PFSK-1 (cell line): ENCODE results near the gene UBALD2.

ENCODE experiments used
- FOXP2 ChIP-seq: optimal IDR thresholded peaks from 2 replicates; pipeline ENCODE3; 2011; ENCODE audit warnings: borderline replicate concordance, control low read depth, inconsistent platforms; ENCODE audit not compliant: insufficient read depth; ENCODE audit errors: extremely low read length, extremely low read depth
- POLR2AphosphoS5 ChIP-seq: IDR thresholded peaks from 2 replicates; pipeline ENCODE4 v1.6.1; 2012; ENCODE audit warnings: low read depth, mild to moderate bottlenecking, control low read depth, low read length, moderate library complexity
- SIN3A ChIP-seq: IDR thresholded peaks from 2 replicates; pipeline ENCODE4 v1.6.1; 2012; ENCODE audit warnings: mild to moderate bottlenecking, low read length, moderate library complexity, borderline replicate concordance; ENCODE audit not compliant: insufficient read depth
- TAF1 ChIP-seq: IDR thresholded peaks from 2 replicates; pipeline ENCODE4 v1.6.1; 2012; ENCODE audit warnings: low read length, control low read depth, borderline replicate concordance; ENCODE audit not compliant: insufficient read depth
- TF ChIP-seq, protein P1 (sequence below), 2 experiments: IDR thresholded peaks; 2 replicates each; pipeline versions ENCODE4 v1.6.1 to v1.8.0; 2011 to 2012; ENCODE audit warnings: low read depth in 2 of 2, low read length in 2 of 2, control low read depth in 1 of 2, inconsistent platforms in 1 of 2, mild to moderate bottlenecking in 1 of 2, moderate library complexity in 1 of 2; ENCODE audit not compliant: insufficient read depth in 1 of 2

The UBALD2 gene

GRCh38 chr17:76312735-76313134 lies 47.6 kb downstream of the UBALD2 start:
- TF ChIP-seq POLR2AphosphoS5 (no peak), TAF1 (no peak), SIN3A (no peak), FOXP2 (no peak)
- TF ChIP-seq, protein P1, sequence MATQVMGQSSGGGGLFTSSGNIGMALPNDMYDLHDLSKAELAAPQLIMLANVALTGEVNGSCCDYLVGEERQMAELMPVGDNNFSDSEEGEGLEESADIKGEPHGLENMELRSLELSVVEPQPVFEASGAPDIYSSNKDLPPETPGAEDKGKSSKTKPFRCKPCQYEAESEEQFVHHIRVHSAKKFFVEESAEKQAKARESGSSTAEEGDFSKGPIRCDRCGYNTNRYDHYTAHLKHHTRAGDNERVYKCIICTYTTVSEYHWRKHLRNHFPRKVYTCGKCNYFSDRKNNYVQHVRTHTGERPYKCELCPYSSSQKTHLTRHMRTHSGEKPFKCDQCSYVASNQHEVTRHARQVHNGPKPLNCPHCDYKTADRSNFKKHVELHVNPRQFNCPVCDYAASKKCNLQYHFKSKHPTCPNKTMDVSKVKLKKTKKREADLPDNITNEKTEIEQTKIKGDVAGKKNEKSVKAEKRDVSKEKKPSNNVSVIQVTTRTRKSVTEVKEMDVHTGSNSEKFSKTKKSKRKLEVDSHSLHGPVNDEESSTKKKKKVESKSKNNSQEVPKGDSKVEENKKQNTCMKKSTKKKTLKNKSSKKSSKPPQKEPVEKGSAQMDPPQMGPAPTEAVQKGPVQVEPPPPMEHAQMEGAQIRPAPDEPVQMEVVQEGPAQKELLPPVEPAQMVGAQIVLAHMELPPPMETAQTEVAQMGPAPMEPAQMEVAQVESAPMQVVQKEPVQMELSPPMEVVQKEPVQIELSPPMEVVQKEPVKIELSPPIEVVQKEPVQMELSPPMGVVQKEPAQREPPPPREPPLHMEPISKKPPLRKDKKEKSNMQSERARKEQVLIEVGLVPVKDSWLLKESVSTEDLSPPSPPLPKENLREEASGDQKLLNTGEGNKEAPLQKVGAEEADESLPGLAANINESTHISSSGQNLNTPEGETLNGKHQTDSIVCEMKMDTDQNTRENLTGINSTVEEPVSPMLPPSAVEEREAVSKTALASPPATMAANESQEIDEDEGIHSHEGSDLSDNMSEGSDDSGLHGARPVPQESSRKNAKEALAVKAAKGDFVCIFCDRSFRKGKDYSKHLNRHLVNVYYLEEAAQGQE (IDR thresholded peaks at IDR 0.05; ENCODE audit: insufficient read depth in 1 of 2, low read depth in 2 of 2, low read length in 2 of 2): no peak

GRCh38 chr17:76314392-76315227 lies 49.5 kb downstream of the UBALD2 start:
- no peak for TF ChIP-seq POLR2AphosphoS5
- no peak for TF ChIP-seq TAF1
- TF ChIP-seq, protein P1 (IDR thresholded peaks at IDR 0.05; ENCODE audit: insufficient read depth in 1 of 2, low read depth in 2 of 2, low read length in 2 of 2): no peak
- no peak for TF ChIP-seq SIN3A
- no peak for TF ChIP-seq FOXP2

DNA sequence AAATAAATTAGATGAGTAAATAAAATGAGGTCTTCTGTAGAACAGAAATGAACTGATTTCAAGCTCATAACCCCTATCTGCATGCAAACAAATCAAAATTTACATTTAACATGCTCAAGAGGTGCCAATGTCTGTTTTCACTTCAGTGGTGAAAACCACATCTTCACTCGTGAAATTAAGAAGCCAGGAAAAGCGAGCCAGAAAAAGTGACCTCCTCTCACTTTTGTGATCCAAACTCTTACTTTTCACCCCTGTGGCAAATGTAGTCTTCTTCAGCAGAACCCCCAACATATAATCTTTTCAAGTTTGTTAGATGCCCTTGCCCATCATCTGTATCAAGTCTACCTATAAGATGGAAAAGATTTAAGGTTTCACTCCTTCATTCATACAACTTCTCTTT lies 52.4 kb downstream of the UBALD2 start:
- TF ChIP-seq FOXP2 (no peak), POLR2AphosphoS5 (no peak), TAF1 (no peak), SIN3A (no peak)
- TF ChIP-seq, protein P1 (IDR thresholded peaks at IDR 0.05; ENCODE audit: insufficient read depth in 1 of 2, low read depth in 2 of 2, low read length in 2 of 2): no peak

DNA sequence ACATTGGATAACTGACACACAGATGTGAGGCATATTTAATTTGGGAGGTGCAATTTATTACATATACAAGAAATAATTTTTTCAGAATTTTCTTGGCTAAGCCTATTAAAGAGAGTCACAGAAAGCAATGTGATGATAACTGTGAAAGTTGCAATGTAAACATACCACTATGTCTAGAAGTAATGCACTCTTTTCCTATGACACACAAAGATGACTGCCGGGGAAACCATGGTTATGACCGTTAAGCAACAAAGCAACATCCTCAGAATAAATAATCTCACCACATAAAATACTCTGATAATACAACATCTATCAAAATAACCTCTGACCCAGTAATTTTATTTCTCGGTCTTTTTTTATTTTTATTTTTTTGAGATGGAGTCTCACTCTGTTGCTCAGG lies 53.4 kb downstream of the UBALD2 start:
- TF ChIP-seq POLR2AphosphoS5 (no peak), FOXP2 (no peak), TAF1 (no peak)
- TF ChIP-seq, protein P1 (IDR thresholded peaks at IDR 0.05; ENCODE audit: insufficient read depth in 1 of 2, low read depth in 2 of 2, low read length in 2 of 2): no peak
